Spleen (tissue), 7 donors: Measurements from ENCODE around the gene ZNF132.

ENCODE experiments used
- CTCF ChIP-seq, 11 experiments: fragments of 200-600 bp in 7 of 11; fragments of 450-650 bp in 4 of 11; sonication (generic) in 4 of 11; IDR thresholded peaks in 8 of 11; conservative IDR thresholded peaks in 3 of 11; 1 replicate in 7 of 11; 2 replicates in 4 of 11; pipeline versions ENCODE4 v1.4.0 to v1.8.0; 2016 to 2021; ENCODE audit warnings: antibody characterized with exemption in 11 of 11, inconsistent platforms in 4 of 11, mild to moderate bottlenecking in 1 of 11
- POLR2AphosphoS5 ChIP-seq, 3 donors: sonication (generic); formaldehyde crosslinking; IDR thresholded peaks; one replicate each; pipeline ENCODE4 v1.5.1; 2017; ENCODE audit warnings: antibody characterized with exemption in 3 of 3
- donor health status: DM: no; HTN: no; CAD: no; lungs with moderate emphysema.
- donor health status: DM: no; HTN: no; CAD: no.
- donor health status: DM: no; HTN: no; CAD: no.

GRCh38 chr19:58398087-58398486, 41.9 kb downstream of the ZNF132 start:
- TF ChIP-seq POLR2AphosphoS5 (IDR thresholded peaks at IDR 0.05) (no peak), CTCF (IDR thresholded peaks at IDR 0.05 in 8 of 11, conservative IDR thresholded peaks at IDR 0.05 in 3 of 11) (no peak)
